Endothelial cell (in vitro differentiated cells): ENCODE results near the gene CDKN1C. TPM values are rescaled to one million over a fixed set of nuclear protein-coding genes. Genes with fewer than 3 reads are reported as not detected.

Experiments used
- DNase-seq: peaks from one replicate; pipeline ENCODE4 v3.0.0; 2021; ENCODE audit warnings: low spot score
- H3K27ac Mint-ChIP-seq: one replicate; pipeline ENCODE4 v1.8.0; 2021; ENCODE audit warnings: mixed read lengths, inconsistent platforms; ENCODE audit not compliant: unreplicated experiment
- H3K27me3 Mint-ChIP-seq: one replicate; pipeline ENCODE4 v1.8.0; 2021; ENCODE audit warnings: mild to moderate bottlenecking, moderate library complexity, mixed read lengths, inconsistent platforms; ENCODE audit not compliant: unreplicated experiment
- H3K36me3 Mint-ChIP-seq: one replicate; pipeline ENCODE4 v1.8.0; 2021; ENCODE audit warnings: mild to moderate bottlenecking, low read depth, mixed read lengths, inconsistent platforms; ENCODE audit not compliant: unreplicated experiment
- H3K4me1 Mint-ChIP-seq: one replicate; pipeline ENCODE4 v1.8.0; 2021; ENCODE audit warnings: mild to moderate bottlenecking, mixed read lengths, inconsistent platforms; ENCODE audit not compliant: unreplicated experiment
- H3K4me3 Mint-ChIP-seq: one replicate; pipeline ENCODE4 v1.8.0; 2021; ENCODE audit warnings: mild to moderate bottlenecking, mixed read lengths, inconsistent platforms; ENCODE audit not compliant: unreplicated experiment
- H3K9me3 Mint-ChIP-seq: one replicate; pipeline ENCODE4 v1.8.0; 2021; ENCODE audit warnings: mixed read lengths, inconsistent platforms; ENCODE audit not compliant: unreplicated experiment
- CTCF ChIP-seq: fragments of 200-600 bp; sonication (generic); IDR thresholded peaks from one replicate; pipeline ENCODE4 v1.5.0; 2021; ENCODE audit warnings: antibody characterized with exemption; ENCODE audit not compliant: unreplicated experiment
- total RNA-seq: library from RNA; stranded (reverse); fragmentation: NEBNext Ultra II Directional; extraction: Animal tissue kit (Norgen Biotek cat#: 25700); gene quantifications from one replicate; pipeline ENCODE4 v1.2.1, GENCODE V29; 2021; ENCODE audit not compliant: unreplicated experiment

The CDKN1C gene
- total RNA-seq, 1 donor from 2014 or later = 25.3 TPM

- no peaks in the 10 kb centered on the region for H3K4me1 Mint-ChIP-seq
- H3K27ac Mint-ChIP-seq = no peak overlapping the region
- H3K4me3 Mint-ChIP-seq = no peak overlapping the region
- DNase-seq = no peak
- no peak for TF ChIP-seq CTCF
- H3K36me3 Mint-ChIP-seq = peaks cover 3% of the 10 kb centered on the region
- H3K27me3 Mint-ChIP-seq = peaks cover 19% of the 10 kb centered on the region
- H3K9me3 Mint-ChIP-seq = no peaks in the 10 kb centered on the region
Observed at GRCh38 chr11:2858995-2859698, 26.4 kb downstream of the CDKN1C start.

- Mint-ChIP-seq H3K27ac (no peak overlapping the region), H3K9me3 (no peaks in the 10 kb centered on the region), H3K4me3 (no peak overlapping the region), H3K36me3 (peaks cover 4% of the 10 kb centered on the region), H3K4me1 (no peaks in the 10 kb centered on the region), H3K27me3 (peaks cover 22% of the 10 kb centered on the region)
- no peak for DNase-seq
- TF ChIP-seq CTCF = no peak
Observed at GRCh38 chr11:2857918-2858317, 27.7 kb downstream of the CDKN1C start.

GRCh38 chr11:2857276-2857675 is 28.3 kb downstream of the CDKN1C start:
- no peak for DNase-seq
- peaks cover 22% of the 10 kb centered on the region for H3K27me3 Mint-ChIP-seq
- no peaks in the 10 kb centered on the region for H3K4me1 Mint-ChIP-seq
- no peak overlapping the region for H3K27ac Mint-ChIP-seq
- H3K4me3 Mint-ChIP-seq = no peak overlapping the region
- TF ChIP-seq CTCF = no peak
- H3K36me3 Mint-ChIP-seq = peaks cover 4% of the 10 kb centered on the region
- H3K9me3 Mint-ChIP-seq = no peaks in the 10 kb centered on the region

GRCh38 chr11:2855162-2855561 is 30.4 kb downstream of the CDKN1C start:
- Mint-ChIP-seq H3K27me3 (peaks cover 16% of the 10 kb centered on the region), H3K4me3 (no peak overlapping the region), H3K27ac (no peak overlapping the region), H3K9me3 (no peaks in the 10 kb centered on the region), H3K4me1 (no peaks in the 10 kb centered on the region), H3K36me3 (peaks cover 4% of the 10 kb centered on the region)
- TF ChIP-seq CTCF = no peak
- no peak for DNase-seq

- TF ChIP-seq CTCF = no peak
- Mint-ChIP-seq H3K4me1 (no peaks in the 10 kb centered on the region), H3K27ac (no peak overlapping the region), H3K36me3 (peaks cover 4% of the 10 kb centered on the region), H3K9me3 (no peaks in the 10 kb centered on the region), H3K4me3 (no peak overlapping the region), H3K27me3 (peaks cover 15% of the 10 kb centered on the region)
- DNase-seq = no peak
Observed at GRCh38 chr11:2853997-2854560, 31.5 kb downstream of the CDKN1C start.
